C1 segment of cervical spinal cord (tissue), 14 donors: Measurements from ENCODE around the gene TNFSF13B.
A peak's percentile ranks its signal among the peaks of the same experiment; 100 is the strongest.
"Not testable (repeated sequence)": the region's sequence is repeated elsewhere in the genome, so short reads cannot be mapped to it uniquely, and the experiment has no call there.

Experiments
- DNase-seq, 14 donors: peaks; one replicate each; lab custom pipeline; 2025; lab: John Stamatoyannopoulos, UW

The TNFSF13B gene

DNA sequence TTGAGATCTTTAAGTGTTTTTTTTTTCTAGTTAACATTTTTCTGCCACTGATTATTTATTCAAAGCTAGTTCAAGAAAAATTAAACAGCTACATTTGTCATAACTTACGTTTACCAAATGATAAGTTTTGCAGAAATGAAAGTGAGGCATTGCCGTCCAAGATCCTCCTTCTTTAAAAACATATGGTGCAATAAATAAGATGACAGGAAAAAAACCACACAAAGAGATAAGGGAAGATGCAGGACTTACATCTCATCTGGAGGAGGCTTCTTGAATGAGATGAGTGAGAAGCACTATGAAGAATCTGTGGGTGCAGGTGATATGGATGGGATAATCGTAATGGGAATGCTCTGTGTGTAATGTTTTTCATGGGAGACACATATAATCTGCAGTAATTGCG, 12.4 kb downstream of the TNFSF13B start:
- no peak for DNase-seq

DNA sequence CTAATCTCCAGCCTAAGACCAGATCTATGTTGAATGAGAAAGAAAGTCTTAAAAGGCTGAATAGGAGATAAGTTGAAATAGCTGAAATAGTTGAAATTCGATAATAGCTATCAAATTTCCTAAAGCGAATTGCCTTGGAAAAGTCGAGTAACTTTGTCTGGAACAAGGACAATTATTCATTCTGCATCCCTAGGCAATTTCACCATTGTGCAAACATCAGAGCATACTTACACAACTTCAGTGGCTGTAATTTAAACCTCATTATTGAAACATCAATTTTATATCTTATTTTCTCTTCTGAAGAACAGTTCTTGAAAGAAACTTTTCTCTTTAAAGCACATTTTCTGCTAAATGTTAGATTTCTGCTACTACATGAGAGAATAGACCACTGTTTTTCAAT, 13.6 kb downstream of the TNFSF13B start:
- no peak for DNase-seq

DNA sequence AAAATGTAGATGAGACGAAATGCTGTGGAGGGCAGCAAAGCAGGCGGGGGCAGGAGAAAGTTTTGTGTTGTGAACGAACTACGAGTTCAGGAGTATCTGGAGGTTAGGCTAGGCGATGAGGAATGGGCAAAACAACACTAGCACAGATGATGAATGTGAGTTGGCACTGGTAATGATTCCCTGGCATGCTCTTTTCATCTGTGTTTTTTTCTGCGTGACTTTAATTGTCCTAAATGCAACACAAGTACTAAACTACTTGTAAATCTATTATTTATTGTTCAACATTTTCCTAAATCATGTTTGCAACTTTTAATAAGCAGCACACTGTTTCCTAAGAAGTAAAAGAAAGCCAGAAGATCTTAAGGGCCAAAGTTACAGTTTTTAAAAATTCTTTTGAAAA, 19.2 kb downstream of the TNFSF13B start:
- no peak for DNase-seq

DNA sequence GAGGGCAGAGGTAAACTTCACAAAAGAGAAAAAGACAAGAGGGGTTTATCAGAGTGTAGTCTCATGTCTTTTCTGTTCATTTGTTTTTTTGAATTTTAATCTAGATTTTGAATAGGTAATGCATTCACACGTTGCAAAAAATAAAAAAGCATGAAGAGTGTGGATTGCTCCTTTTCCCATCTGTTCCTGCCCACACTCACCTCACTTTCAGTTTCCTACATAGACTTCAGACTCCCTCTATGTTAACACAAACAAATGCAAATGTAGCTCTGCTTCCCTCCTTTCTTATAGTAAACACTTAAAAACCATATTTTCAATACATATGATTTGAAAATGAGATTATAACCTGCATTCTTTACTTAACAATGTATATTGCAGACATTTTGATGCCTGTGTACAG, 20.3 kb downstream of the TNFSF13B start:
- DNase-seq = no peak

DNA sequence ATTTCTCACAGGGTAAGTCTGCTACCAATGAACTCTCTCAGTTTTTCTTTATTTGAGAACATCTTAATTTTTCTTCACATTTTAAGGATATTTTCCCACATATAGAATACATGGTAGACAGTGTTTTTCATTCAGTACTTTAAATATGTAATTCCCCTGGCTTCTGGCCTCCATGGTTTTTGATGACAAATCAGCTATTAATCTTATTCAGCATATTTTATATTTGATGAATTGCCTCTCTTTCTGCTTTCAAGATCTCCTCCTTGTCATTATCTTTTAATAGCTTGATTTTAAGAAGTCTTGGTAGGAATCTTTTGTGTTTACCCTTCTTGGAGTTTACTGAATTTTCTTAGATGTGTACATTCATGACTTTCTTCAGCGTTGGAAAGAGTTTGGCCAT, 27.6 kb downstream of the TNFSF13B start:
- DNase-seq = no peak

DNA sequence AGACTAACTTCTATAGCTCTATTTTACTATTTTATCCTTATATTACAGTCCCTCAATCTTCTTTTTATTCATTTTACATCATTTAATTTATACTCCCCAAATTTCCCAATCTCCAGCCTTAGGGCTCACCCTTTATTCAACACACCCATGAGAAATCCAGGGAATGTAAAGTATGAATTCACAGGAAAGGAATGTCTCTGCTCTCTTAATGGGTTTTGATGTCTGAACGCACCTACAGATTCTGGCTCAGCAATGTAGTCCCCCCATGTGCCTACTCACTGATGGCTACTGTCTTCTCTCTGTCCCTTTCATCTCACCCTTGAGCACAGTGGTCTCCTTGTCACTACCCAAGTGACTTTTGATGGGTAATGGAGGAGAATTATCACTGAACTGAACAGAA, 32.8 kb downstream of the TNFSF13B start:
- DNase-seq = no peak

DNA sequence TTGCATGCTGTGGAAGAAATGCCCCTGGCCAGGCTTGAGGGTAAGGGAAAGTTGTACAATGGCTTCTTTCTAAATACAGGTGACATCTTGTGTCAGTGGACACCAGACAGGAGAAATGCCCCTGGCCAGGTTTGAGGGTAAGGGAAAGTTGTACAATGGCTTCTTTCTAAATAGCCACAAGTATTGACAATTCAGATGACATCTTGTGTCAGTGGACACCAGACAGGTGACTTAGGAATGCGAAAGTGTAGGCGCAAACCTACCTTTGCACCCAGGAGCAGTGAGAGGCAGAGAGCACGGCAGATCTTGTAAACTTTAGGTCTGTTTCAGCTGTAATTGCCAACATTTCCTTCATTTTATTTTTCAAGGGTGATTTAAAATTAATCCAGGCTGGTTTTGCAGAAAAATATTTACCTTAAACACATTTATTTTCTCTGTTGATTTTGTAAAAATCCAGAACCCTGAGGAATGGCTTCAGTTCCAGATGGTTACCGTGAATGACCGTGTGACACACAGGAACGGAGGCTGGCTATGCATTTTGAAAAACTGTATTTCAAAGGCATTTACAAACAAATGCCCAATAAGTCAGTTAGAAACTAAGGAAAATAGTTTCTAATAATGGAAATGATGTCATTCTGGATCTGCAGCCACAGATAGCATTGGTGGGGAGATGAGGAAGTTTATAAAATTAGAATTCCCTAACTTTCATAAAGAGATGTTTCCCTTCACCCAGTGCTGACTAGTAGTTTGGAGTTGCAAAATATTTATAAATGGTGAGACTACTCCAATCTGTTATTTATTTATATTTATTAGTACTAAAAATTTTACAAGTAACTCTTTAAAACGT, 34.9 kb downstream of the TNFSF13B start:
- no peak for DNase-seq

DNA sequence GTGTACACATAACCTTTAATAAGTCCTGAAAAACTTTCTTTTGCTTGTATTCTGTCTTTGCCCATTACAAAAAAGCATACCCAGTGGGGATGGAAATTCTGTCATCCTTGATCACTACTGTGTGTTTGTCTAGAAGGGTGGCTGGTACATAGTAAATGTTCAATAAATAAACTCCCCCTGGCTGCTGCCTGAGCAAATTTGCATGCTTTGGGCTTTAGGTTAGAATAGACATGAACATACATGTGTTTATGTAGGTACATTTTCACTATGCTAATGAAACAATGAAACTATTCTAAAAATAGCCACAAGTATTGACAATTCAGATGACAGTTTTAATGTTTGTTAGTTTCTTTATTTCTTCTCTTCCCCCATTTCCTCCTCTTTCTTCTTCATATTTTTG, 36.1 kb downstream of the TNFSF13B start:
- no peak for DNase-seq

DNA sequence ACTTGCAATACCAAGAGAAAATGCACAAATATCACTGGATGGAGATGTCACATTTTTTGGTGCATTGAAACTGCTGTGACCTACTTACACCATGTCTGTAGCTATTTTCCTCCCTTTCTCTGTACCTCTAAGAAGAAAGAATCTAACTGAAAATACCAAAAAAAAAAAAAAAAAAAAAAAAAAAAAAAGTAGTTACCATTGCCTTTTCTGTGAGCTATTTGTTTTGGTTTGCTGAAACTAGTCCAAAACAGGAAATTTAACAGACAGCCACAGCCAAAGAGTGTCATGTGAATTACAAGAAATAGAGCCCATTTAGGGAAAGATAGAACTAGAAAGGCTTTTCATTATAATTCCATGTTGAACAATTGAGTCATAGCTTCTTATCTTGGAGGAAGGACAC, 37.3 kb downstream of the TNFSF13B start:
- DNase-seq = no peak

DNA sequence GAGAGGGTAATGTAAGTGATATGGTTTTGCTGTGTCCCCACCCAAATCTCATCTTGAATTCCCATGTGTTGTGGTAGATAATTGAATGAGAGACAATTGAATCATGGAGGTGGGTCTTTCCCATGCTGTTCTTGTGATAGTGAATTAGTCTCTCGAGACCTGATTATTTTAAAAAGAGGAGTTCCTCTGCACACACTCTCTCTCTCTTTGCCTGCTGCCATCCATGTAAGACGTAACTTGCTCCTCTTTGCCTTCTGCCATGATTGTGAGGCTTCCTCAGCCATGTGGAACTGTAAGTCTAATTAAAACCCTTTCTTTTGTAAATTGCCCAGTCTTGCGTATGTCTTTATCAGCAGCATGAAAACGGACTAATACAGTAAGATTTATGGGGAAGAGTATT, 42.1 kb downstream of the TNFSF13B start:
- not testable (repeated sequence) for DNase-seq

DNA sequence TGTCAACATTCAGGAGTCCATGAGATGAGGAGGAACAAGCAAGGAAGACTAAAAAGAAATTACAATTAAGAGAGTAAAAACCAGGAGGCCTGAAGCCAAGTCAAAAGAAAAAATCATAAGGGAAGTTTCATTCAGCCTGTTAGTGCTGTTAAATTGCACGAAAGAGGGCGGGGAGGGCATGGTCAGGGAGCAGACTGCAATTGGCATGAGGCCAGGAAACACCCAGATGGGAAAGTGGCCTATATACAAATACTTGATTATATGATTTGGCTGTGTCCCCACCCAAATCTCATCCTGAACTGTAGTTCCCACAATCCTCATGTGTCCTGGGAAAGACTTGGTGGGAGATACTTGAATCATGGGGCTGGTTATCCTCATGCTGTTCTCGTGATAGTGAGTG, 43.9 kb downstream of the TNFSF13B start:
- DNase-seq = no peak

DNA sequence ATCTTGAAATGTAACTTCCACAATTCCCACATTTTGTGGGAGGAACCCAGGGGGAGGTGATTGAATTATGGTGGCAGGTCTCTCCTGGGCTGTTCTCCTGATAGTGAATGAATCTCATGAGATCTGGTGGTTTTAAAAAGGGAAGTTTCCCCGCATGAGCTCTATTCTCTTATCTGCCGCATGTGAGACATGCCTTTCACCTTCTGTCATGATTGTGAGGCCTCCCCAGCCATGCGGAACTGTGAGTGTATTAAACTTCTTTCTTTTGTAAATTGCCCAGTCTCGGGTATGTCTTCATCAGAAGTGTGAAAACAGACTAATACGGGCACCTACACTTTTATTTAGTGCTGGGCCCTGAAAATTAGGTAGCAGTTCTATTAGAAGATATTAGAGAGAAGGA, 45.8 kb downstream of the TNFSF13B start:
- DNase-seq = no peak

DNA sequence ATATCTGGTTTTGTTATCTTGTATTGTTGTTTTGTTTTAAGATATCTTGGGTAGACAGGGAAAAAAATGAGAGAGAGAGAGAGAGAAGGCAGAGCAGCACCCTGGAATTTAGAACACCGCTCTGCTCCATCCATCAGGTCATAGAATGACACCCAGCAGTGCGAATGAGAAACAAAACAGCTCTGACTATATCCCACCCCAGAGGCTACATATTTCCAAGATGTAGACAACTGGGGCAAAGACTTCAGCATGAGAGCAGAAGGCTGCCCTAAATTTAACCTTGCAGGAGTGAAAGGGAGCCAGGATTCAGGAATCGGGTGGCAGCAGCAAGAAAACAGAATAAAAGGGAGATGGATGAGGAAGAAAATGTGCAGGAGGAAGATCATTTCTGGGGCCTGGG, 46.5 kb downstream of the TNFSF13B start:
- DNase-seq = no peak

DNA sequence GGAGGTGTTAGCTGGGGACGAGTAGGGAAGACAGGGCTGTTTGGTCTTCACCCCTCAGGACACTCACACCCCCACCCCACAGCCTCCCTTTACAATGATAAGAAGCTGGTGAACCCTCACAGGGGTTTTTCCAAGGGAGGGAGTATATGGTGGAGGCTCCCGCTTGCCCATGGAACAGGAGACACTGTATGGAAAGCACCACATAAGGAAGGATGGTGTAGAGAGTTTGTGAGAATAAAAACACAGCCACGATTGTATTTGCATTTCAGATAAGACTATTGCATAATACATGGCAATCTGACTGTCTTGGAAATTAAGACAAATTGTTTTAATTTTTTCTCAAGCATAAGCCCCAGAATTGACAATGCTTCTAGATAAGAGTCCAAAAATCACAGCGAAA, 46.9 kb downstream of the TNFSF13B start:
- DNase-seq = no peak

DNA sequence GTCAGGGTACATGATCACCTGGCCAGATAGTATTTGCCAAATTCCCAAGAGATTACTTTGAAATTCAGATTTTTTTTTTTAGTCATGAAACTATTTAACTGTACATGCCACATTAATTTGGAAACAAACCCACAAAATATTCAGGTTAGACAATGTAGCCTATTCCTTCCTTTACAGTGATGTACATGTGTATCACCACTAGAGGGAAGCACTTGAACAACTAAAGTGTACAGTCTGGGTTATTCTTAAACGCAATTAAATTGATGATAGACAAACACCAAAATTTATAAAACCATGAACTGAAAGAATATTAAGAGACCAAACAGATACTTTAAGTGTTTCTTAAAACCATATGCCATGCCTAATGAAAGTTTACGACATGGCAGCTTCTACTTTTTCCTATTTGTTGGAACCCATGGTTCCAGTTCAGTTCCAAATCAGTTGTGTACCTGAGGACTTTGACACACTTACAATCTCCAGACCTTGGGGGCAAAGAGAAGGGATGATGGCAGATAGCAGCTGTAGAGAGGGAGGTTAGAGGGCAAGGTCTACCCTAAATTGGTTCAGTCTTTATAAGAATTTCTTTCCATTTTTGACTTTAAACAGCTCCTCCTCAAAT, 52.8 kb downstream of the TNFSF13B start:
- DNase-seq = no peak

DNA sequence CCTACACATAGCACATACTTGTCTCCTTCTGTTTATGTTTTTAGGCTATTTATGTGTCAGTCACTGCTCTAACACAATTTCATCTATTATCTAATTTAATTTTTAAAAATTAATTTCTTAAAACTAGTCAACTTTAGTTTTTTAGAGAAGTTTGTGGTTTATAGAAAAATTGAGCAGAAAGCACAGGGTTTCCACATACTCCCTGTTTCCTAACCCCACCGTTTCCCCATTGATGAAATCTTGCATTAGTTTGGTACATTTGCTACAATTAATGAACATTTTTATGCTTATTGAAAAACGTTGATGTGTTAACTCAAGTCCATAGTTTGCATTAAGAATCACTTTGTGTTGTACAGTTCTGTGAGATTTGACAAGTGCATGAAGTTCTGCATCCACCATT, 53.5 kb downstream of the TNFSF13B start:
- no peak for DNase-seq

DNA sequence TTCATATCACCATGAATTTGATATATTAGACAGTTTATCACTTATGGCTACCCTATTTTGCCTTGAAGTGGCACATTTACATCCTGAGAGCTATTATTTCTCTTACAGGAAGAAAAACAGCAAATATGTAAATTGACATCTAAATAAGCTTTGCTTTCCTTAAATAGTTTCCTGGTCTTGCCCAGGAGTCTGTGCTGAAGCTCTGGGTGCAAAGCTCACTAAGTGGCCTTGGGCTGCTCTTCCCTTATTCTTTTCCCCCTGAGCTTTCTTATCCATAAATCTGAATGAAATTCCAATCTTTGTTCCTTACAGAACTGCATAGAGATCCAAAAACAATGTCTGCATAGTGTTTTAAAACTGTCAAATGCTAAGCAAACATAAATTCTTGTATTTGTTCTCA, 56.3 kb downstream of the TNFSF13B start:
- no peak for DNase-seq

DNA sequence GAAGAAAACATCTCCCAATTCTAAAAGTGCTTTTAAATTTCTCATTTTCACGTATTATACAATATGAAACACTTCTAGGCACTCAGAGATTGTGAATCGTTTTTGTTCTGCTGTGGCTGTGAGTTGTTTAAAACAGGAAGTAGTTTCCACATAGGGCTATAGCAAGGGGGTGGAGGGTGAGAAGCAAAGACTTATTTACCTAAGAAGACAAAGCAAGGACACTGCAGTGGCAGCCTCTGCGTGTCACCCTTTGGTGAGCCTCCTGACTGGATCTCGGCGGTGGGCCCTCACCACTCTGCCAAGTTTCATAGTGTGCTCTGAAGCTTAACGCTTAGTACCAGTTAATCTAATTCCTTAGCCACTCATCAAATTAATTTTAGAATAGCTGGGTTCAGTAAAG, 56.8 kb downstream of the TNFSF13B start:
- no peak for DNase-seq

DNA sequence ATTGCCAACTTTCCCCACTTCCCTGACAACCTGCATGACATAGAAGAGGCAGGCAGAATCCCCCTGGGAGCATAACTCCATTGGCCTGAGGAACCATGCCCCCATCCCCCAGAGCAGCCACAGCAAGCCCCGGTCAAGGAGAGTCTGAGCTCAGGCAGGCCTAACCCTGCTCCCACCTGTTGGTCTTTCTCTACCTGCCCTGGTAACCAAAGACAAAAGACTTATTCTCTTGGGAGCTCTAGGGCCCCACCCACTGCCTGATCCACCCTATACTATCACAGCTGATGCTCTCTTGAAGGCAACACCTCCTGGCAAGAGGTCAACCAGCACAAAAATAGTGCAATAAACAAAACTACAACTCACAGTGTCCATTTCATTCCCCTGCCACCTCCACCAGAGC, 59.3 kb downstream of the TNFSF13B start:
- DNase-seq = no peak

DNA sequence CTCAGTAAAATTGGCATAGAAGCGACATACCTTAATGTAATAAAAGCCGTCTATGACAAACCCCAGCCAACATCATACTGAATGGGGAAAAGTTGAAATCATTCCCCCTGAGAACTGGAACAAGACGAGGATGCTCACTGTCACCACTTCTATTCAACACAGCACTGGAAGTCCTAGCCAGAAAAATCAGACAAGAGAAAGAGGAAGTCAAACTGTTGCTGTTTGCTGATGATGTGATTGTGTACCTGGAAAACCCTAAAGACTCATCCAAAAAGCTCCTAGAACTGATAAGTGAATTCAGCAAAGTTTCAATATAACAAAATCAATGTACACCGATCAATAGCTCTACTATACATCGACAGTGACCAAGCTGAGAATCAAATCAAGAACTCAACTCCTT, 63.3 kb downstream of the TNFSF13B start:
- DNase-seq = no peak

DNA sequence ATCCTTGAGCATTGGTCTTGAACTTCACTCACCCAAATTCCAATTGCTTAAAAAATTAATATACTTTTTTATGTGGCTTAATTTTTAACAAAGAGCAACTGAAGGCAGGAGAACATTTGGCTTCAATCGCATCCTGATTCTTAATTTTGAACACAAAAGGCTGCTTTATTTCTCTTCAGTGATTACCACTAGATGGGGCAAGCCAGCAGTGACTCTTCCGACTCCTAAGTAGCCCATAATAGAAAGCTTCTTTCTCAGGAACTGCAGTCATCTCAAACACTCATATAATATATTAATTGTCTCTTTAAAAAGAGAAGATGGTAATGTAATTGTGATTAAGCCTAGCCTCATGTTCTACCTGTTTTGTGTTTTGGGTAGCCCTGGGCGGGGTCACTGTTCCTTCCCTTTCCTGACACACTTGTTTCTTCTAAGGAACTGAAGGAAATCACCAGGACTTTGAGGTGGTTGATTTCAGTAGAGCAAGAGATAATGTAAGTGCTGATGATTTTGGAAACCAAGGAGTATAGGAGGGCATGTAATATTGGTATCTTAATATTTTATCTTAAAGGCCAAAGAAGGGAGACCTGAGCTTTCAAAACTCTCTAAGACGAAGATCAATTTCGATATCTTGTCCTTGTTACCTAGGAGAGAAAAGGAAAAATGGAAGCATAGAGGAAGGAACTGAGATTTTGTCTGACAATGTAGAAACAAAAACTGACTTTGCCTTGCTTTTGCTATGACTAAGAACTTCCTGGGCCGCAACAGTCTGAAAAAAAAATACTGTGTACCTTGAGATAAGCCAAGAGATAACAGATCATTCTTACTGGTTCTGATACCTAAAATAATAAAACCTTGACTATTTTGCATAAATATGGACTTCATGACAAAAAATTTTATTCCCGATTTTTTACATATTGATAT, 73.1 kb downstream of the TNFSF13B start:
- DNase-seq = peak in 1 of 14 donors; percentile 2

DNA sequence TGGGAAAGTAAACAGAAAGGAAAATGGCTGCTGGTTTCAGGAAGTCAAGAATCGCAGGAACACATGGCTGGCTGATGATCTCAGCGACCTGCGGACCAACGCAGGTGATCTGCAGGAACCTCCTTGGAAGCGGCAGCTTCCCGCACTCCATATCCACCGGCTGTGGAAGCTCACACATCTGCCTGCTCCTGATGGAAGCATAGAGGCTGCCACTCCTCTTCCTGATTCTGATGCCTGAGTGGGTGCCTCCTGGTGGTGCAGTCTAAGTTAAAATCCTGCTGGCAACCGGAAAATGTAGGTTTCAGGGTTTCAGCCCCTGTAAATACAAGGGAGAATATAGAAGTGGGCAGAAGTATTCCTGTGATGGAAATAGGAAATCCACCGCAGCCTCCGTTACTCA, 75.5 kb downstream of the TNFSF13B start:
- DNase-seq = no peak
